DMS 273 (cell line): ENCODE data around the gene ARHGEF11.
"Not testable (repeated sequence)": the region's sequence is repeated elsewhere in the genome, so short reads cannot be mapped to it uniquely, and the experiment has no call there.

Source experiments
- DNase-seq: peaks from one replicate; lab custom pipeline; 2025; ENCODE audit not compliant: unreplicated experiment; lab: John Stamatoyannopoulos, UW

Gene ARHGEF11

DNA sequence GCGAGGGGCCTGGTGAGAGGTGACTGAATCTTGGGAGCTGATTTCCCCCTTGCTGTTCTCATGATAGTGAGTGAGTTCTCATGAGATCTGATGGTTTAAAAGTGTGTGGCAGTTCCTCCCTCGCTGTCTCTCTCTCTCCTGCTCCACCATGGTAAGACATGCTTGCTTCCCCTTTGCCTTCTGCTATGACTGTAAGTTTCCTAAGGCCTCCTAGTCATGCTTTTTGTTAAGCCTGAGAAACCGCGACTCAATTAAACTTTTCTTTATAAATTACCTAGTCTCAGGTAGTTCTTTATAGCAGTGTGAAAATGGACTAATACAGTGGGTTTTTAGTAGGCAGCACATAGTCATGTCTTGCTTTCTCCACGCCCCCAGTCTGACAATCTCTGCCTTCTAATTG lies 10.2 kb upstream of the ARHGEF11 start:
- not testable (repeated sequence) for DNase-seq

DNA sequence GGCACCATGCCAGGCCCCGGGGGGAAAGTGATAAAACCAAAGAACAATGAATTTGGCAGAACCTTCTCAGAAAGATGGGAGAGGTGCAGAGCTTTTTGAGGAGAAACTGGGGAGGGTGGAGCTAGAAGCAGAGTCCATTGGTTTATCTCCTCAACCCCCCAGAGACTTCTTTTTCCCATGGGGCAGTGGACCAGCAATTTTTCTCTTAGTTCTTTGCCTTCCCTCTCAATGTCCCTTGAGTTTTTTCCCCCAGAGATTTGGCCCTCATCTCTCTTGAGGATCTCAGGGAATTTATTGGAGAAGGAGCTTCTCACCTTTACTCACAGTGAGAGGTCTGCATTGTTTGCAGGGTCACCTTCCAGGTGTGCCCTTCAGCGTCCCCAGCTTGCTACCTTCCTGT lies 5.3 kb upstream of the ARHGEF11 start:
- no peak for DNase-seq

GRCh38 chr1:157047062-157047410 lies 1.5 kb upstream of the ARHGEF11 start:
- peak; percentile 23 for DNase-seq

GRCh38 chr1:157044326-157044725 lies 1.2 kb downstream of the ARHGEF11 start:
- DNase-seq: peak; percentile 11

DNA sequence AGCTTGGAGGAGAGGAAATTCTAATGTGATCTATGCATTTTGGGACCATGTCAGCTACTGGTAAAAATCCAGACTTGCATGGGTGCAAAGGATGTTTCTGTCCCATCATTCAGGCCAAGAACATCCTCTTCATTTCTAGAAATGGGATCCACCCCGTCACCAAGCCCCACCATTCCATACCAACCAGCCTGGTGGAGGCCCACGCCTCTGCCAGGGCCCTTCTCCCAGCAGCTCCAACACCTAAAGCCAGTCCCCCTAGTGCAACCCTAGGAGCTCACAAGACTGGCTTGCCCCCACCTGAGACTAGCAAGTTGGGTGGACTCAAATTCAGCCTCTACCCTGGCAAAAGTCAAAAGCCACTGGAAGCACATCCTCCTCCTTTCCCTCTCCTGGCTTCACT lies 1.9 kb downstream of the ARHGEF11 start:
- DNase-seq: no peak

DNA sequence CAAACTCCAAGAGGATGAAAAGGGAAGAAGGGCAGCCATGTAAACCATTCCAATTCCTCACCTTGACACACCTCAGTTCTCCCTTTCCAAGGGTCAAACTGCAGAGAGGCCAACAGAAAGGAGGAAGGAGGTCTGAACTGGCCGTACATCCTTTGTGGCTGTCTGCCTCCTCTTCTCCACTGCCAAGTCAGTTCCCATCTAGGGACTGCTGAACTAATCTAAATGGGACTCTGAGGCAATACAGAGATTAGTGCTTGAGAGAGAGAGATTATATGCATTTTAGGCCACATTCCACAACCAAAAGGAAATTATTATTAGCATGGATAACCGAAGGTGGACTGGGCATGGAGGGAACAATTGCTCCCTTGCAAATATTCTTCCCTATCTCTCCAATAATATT lies 2.7 kb downstream of the ARHGEF11 start:
- DNase-seq: no peak

DNA sequence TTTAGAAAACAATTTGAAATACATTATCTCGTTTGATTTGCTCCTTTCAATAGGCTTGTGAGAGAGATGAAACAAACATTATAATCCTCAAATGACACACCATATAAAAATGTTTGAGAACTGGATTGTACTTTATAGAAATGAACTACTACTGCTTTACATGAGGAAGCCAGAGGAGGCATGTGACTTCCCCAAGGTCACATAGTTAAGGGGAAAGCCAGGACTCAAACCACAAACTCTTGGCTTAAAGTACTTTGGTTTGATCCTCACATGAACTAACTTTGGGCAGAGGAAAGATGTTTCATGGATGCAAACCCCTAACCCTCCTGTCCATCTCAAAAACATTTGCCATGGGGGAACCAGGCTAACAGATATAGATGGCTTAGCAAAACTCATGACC lies 4.7 kb downstream of the ARHGEF11 start:
- no peak for DNase-seq

- no peak for DNase-seq
These were observed 10.4 kb downstream of the ARHGEF11 start for GRCh38 chr1:157035121-157035520.

DNA sequence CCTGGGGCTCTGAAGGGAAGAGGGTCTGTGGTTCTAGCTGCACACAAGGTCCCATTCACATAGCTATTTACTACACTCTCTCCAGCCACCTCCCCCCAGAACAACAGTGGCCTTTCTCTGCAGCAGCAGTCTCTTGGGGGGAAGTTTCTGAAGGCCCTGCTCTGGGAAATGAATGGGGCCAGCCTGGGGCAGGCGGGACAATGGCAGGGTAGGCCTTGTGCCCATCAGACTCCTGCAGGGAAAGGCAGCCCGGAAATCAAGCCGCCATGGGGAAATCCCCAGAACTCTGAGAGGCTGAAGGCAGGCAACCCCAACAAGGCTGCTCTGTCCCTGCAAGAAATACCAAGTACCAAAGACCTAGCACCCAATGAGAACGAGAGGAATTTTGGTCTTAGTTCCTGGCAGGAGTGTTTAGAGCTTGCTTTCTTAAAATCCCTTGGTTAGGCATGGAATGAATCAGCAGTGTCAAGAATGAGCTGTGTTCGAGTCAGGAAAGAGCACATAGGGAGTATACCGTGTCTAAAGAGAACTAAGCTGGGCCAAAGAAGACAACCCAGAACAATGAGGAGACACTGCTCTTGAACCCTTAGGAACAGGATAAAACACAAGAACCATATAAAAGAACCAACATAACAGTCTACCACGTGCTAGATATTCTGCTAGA lies 11.3 kb downstream of the ARHGEF11 start:
- no peak for DNase-seq

DNA sequence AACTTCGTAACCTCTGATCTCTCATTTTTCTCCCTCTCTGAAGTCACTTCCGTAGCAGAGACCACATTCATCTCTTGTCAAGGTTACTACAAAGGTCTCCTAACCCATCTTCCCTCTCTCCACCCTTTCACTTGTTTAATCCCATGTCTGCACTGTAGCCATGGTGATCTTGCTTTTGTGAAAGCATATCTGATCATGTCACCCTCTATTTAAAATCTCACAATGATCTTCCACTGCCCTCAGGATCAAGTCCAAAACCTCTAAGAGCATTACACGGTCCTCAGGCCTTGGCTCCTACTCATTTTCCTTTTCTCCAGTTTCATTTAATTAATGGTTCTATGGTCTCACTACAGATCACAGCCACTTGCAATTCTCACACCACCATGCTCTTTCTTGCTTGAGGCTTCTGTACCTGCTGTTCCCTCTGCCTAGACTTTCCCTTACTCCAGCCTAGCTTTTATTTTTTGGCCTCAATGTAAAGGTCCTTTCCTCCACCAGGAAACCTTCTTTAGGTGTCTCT lies 12.1 kb downstream of the ARHGEF11 start:
- DNase-seq: no peak

DNA sequence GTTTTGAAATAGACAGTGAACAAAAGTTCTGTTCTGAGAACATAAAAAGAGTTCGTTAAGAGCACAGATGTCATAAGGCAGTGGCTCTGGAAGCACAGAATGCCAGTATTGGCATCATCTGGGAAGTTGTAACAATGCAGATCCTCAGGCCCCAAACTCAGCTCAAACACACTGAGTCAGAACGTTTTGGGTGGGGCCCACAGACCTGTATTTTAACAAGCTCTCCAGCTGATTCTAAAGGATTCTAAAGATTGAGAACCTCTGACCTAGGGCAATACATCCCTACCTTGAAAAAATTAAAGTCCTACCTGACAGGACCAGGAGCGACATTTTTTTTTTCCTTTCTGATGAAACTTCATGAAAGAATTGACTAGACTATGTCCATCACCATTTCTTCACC lies 13.2 kb downstream of the ARHGEF11 start:
- DNase-seq: no peak

DNA sequence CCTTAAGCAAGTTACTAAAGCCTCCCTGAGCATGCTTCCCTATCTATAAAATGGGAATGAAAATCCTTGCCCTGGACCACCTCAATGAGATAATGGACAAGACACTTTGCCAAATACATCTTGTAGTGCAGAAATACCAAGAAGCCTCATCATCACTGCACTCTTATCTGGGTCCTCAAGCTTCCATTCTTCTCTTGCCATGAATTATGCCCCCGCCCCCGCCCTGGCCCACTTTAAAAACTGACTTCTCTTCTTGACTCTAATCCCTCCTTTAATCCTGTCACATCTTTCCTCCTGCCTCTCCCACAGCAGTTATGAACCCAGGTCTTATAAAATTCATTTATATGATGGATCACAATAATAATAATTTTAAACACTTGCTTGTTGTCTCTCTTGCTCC lies 14.8 kb downstream of the ARHGEF11 start:
- DNase-seq: no peak

GRCh38 chr1:157028674-157029073 lies 16.9 kb downstream of the ARHGEF11 start:
- no peak for DNase-seq

DNA sequence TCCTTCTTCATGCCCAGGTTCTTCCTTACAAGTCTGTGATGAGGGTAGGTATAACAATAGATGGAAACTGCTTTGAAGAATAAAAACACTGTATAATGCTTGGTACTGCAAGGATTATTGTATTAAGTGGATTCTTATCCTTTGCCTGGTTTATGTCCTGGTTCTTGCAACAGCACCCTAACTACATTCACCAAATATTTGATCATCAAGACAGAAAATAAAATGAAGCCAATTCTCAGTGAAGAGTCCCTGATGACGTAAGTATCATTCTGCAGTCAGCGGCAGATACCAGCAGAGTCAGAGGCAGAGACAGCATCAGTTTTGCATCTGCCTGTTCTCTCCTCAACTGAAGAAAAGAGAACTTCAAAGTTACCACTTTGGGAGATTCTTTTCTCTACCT lies 19.7 kb downstream of the ARHGEF11 start:
- DNase-seq: no peak

GRCh38 chr1:157025385-157025784 lies 20.2 kb downstream of the ARHGEF11 start:
- DNase-seq: no peak

DNA sequence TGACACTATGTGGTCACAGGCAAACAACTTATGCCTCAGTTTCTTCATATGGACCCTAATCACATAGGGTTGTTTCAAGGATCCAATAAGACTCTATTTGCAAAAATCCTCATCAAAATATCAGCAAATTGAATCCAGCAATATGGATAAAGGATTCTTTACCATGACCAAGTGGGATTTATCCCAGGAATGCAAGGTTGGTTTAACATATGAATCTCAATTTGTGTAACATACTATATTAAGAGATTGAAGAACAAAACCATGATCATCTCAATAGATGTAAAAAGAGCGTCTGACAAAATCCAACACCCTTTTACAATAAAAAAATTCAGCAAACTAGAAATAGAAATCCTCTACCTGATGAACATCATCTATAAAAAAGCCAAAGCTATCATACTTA lies 23.9 kb downstream of the ARHGEF11 start:
- no peak for DNase-seq

GRCh38 chr1:157019457-157019856 lies 26.1 kb downstream of the ARHGEF11 start:
- no peak for DNase-seq

- no peak for DNase-seq
These were observed 33.7 kb downstream of the ARHGEF11 start for GRCh38 chr1:157011845-157012244.

- no peak for DNase-seq
These were observed 37.0 kb downstream of the ARHGEF11 start for GRCh38 chr1:157008502-157008901.

DNA sequence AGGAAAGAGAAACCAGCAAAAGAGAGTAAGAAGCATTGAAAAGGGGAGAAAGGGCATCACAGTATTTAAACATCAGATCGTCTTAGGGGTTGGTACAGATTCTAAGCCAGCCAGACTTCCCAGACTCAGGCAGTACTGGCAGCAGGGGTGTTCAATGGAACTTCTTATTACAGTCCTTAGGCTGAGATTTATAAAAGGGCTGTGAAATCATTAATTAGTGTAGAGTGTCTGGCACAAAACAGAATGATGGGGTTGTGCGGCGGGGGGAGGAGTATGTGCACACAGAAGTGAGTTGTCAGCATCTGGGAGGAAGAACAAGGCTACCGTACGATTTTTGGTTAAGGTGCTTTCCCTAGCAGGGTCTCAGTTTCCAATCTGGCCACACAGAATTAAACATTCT lies 38.2 kb downstream of the ARHGEF11 start:
- DNase-seq: no peak

GRCh38 chr1:157006676-157007075 lies 38.9 kb downstream of the ARHGEF11 start:
- peak; percentile 12 for DNase-seq

DNA sequence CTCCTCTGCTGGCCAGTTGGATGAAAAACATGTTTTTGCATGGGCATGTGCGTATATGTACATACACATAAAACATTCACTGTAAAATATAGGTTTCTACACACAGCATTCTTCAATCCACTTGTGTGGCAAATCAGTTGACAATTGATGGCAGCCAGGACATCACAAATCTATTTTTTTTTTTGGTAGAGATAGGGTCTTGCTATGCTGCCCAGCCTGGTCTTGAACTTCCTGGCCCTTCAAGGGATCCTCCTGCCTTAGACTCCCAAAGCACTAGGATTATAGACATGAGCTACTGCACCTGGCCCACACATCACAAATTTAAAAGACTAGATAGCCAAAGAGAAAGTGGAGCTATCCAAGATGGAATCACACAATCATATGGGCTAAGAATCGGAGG lies 39.6 kb downstream of the ARHGEF11 start:
- no peak for DNase-seq

GRCh38 chr1:157004806-157005205 lies 40.7 kb downstream of the ARHGEF11 start:
- DNase-seq: no peak
